HepG2 (cell line): ENCODE data around the gene NEDD4L. TPM values are rescaled to one million over a fixed set of nuclear protein-coding genes. Genes with fewer than 3 reads are reported as not detected.
A peak's percentile ranks its signal among the peaks of the same experiment; 100 is the strongest.

Experiments
- BCLAF1 ChIP-seq: fragments of 450-650 bp; IDR thresholded peaks from 2 replicates; pipeline ENCODE4 v1.6.1; 2017; ENCODE audit warnings: mild to moderate bottlenecking
- FOSL1 ChIP-seq: sonication (generic); formaldehyde crosslinking; IDR thresholded peaks from 2 replicates; pipeline ENCODE4 v1.9.0; 2021; ENCODE audit warnings: missing genetic modification reagents, borderline replicate concordance
- FOXP1 ChIP-seq, 2 experiments: fragments of 450-650 bp in 1 of 2; IDR thresholded peaks; 2 replicates each; pipeline ENCODE4 v1.6.1; 2017 to 2018; ENCODE audit warnings: antibody characterized with exemption in 1 of 2
- KLF9 ChIP-seq: IDR thresholded peaks from 2 replicates; pipeline ENCODE4 v1.6.1; 2016; ENCODE audit warnings: low read depth
- MIER2 ChIP-seq: IDR thresholded peaks from 2 replicates; pipeline ENCODE4 v1.6.1; 2016; ENCODE audit warnings: missing biosample characterization, missing genetic modification reagents
- NFYB ChIP-seq: sonication (generic); formaldehyde crosslinking; IDR thresholded peaks from 2 replicates; pipeline ENCODE4 v1.4.0; 2020; ENCODE audit warnings: missing genetic modification reagents
- POLR2G ChIP-seq: fragments of 200-400 bp; formaldehyde crosslinking; IDR thresholded peaks from 2 replicates; pipeline ENCODE4 v1.6.1; 2018; ENCODE audit warnings: mild to moderate bottlenecking, low read depth, low read length, moderate library complexity
- PRMT3 ChIP-seq: sonication (generic); formaldehyde crosslinking; IDR thresholded peaks from 2 replicates; pipeline ENCODE4 v1.8.1; 2022; ENCODE audit warnings: low read depth, mild to moderate bottlenecking, moderate library complexity, missing genetic modification reagents, borderline replicate concordance
- ZC3H13 ChIP-seq: sonication (generic); formaldehyde crosslinking; IDR thresholded peaks from 2 replicates; pipeline ENCODE4 v1.8.1; 2023; ENCODE audit warnings: mild to moderate bottlenecking, missing genetic modification reagents, moderate library complexity
- ZFP37 ChIP-seq: sonication (generic); formaldehyde crosslinking; IDR thresholded peaks from 2 replicates; pipeline ENCODE4 v1.4.0; 2020; ENCODE audit warnings: missing genetic modification reagents, borderline replicate concordance
- ZNF121 ChIP-seq: sonication (generic); formaldehyde crosslinking; IDR thresholded peaks from 2 replicates; pipeline ENCODE4 v1.5.0; 2020; ENCODE audit warnings: mild to moderate bottlenecking, missing genetic modification reagents
- ZNF496 ChIP-seq: sonication (generic); formaldehyde crosslinking; IDR thresholded peaks from 2 replicates; pipeline ENCODE4 v1.8.1; 2023; ENCODE audit warnings: mild to moderate bottlenecking, moderate library complexity, missing genetic modification reagents; ENCODE audit not compliant: insufficient replicate concordance
- ZNF512 ChIP-seq: sonication (generic); formaldehyde crosslinking; IDR thresholded peaks from 2 replicates; pipeline ENCODE4 v1.4.0; 2020; ENCODE audit warnings: mild to moderate bottlenecking, missing genetic modification reagents
- ZNF746 ChIP-seq: sonication (generic); formaldehyde crosslinking; IDR thresholded peaks from 2 replicates; pipeline ENCODE4 v1.8.0; 2022; ENCODE audit warnings: mild to moderate bottlenecking, missing genetic modification reagents
- polyA plus RNA-seq, 8 experiments: library from polyadenylated mRNA; depleted of rRNA in 3 of 8; stranded (reverse) in 7 of 8; unstranded in 1 of 8; fragments of >200 nt; fragmentation: Illumina TruSeq in 4 of 8; extraction: Trizol in 4 of 8; gene quantifications; 2 replicates each; pipeline versions ENCODE4 v1.2.1 to v1.2.3, GENCODE V29; 2011 to 2016; ENCODE audit warnings: low read depth in 4 of 8, missing spikeins in 1 of 8, mixed read lengths in 1 of 8; ENCODE audit not compliant: insufficient read depth in 1 of 8
- total RNA-seq, 5 experiments: library from RNA; depleted of rRNA; stranded (reverse); fragments of >200 nt; fragmentation: Illumina TruSeq; extraction: Trizol; gene quantifications; 2 replicates each; pipeline ENCODE4 v1.2.3, GENCODE V29; 2016; ENCODE audit warnings: low read depth in 1 of 5
- TF ChIP-seq, protein P1 (sequence below): IDR thresholded peaks from 2 replicates; pipeline ENCODE4 v1.6.1; 2018; ENCODE audit warnings: missing genetic modification reagents, mild to moderate bottlenecking, missing compliant biosample characterization
- TF ChIP-seq, protein P2 (sequence below): sonication (generic); formaldehyde crosslinking; IDR thresholded peaks from 2 replicates; pipeline ENCODE4 v1.4.0; 2020; ENCODE audit warnings: missing genetic modification reagents
- TF ChIP-seq, protein P3 (sequence below): sonication (generic); formaldehyde crosslinking; IDR thresholded peaks from 2 replicates; pipeline ENCODE4 v1.4.0; 2020; ENCODE audit warnings: missing genetic modification reagents, borderline replicate concordance
- TF ChIP-seq, protein P4 (sequence below): sonication (generic); formaldehyde crosslinking; IDR thresholded peaks from 2 replicates; pipeline ENCODE4 v1.8.0; 2022; ENCODE audit warnings: missing genetic modification reagents, mild to moderate bottlenecking, moderate library complexity, borderline replicate concordance

Gene NEDD4L
- total and polyA plus RNA-seq, 2 of the 13 experiments (the other 11 are each of a cell fraction or from before 2014, with no cell fraction given) = 168 to 390 TPM

- TF ChIP-seq ZFP37 (CRISPR knock-in tag) (0 out of 2 replicates have a peak, but pooled peaks have one; percentile 18), ZC3H13 (CRISPR knock-in tag) (no peak), PRMT3 (CRISPR knock-in tag) (no peak), ZNF121 (CRISPR knock-in tag) (no peak), MIER2 (no peak), KLF9 (no peak), POLR2G (peak; percentile 55), ZNF496 (CRISPR knock-in tag) (no peak), ZNF512 (no peak), ZNF746 (CRISPR knock-in tag) (no peak), NFYB (CRISPR knock-in tag) (no peak), BCLAF1 (no peak), FOXP1 (IDR thresholded peaks at IDR 0.05) (no peak), FOXP1 (CRISPR knock-in tag; IDR thresholded peaks at IDR 0.05) (peak; percentile 28), FOSL1 (CRISPR knock-in tag) (no peak)
- TF ChIP-seq, protein P1, sequence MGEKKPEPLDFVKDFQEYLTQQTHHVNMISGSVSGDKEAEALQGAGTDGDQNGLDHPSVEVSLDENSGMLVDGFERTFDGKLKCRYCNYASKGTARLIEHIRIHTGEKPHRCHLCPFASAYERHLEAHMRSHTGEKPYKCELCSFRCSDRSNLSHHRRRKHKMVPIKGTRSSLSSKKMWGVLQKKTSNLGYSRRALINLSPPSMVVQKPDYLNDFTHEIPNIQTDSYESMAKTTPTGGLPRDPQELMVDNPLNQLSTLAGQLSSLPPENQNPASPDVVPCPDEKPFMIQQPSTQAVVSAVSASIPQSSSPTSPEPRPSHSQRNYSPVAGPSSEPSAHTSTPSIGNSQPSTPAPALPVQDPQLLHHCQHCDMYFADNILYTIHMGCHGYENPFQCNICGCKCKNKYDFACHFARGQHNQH (CRISPR knock-in tag) = peak; percentile 72; the same call in 1 of the 2 replicates
- TF ChIP-seq, protein P2, sequence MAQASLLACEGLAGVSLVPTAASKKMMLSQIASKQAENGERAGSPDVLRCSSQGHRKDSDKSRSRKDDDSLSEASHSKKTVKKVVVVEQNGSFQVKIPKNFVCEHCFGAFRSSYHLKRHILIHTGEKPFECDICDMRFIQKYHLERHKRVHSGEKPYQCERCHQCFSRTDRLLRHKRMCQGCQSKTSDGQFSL (CRISPR knock-in tag) = no peak
- TF ChIP-seq, protein P3, sequence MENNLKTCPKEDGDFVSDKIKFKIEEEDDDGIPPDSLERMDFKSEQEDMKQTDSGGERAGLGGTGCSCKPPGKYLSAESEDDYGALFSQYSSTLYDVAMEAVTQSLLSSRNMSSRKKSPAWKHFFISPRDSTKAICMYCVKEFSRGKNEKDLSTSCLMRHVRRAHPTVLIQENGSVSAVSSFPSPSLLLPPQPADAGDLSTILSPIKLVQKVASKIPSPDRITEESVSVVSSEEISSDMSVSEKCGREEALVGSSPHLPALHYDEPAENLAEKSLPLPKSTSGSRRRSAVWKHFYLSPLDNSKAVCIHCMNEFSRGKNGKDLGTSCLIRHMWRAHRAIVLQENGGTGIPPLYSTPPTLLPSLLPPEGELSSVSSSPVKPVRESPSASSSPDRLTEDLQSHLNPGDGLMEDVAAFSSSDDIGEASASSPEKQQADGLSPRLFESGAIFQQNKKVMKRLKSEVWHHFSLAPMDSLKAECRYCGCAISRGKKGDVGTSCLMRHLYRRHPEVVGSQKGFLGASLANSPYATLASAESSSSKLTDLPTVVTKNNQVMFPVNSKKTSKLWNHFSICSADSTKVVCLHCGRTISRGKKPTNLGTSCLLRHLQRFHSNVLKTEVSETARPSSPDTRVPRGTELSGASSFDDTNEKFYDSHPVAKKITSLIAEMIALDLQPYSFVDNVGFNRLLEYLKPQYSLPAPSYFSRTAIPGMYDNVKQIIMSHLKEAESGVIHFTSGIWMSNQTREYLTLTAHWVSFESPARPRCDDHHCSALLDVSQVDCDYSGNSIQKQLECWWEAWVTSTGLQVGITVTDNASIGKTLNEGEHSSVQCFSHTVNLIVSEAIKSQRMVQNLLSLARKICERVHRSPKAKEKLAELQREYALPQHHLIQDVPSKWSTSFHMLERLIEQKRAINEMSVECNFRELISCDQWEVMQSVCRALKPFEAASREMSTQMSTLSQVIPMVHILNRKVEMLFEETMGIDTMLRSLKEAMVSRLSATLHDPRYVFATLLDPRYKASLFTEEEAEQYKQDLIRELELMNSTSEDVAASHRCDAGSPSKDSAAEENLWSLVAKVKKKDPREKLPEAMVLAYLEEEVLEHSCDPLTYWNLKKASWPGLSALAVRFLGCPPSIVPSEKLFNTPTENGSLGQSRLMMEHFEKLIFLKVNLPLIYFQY = no peak
- TF ChIP-seq, protein P4, sequence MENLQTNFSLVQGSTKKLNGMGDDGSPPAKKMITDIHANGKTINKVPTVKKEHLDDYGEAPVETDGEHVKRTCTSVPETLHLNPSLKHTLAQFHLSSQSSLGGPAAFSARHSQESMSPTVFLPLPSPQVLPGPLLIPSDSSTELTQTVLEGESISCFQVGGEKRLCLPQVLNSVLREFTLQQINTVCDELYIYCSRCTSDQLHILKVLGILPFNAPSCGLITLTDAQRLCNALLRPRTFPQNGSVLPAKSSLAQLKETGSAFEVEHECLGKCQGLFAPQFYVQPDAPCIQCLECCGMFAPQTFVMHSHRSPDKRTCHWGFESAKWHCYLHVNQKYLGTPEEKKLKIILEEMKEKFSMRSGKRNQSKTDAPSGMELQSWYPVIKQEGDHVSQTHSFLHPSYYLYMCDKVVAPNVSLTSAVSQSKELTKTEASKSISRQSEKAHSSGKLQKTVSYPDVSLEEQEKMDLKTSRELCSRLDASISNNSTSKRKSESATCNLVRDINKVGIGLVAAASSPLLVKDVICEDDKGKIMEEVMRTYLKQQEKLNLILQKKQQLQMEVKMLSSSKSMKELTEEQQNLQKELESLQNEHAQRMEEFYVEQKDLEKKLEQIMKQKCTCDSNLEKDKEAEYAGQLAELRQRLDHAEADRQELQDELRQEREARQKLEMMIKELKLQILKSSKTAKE (CRISPR knock-in tag) = no peak
These were observed 363.2 kb downstream of the NEDD4L start (continued) for GRCh38 chr18:58407263-58407648.
